ENCODE measurements around the gene TTYH2.
"Not testable (repeated sequence)": the region's sequence is repeated elsewhere in the genome, so short reads cannot be mapped to it uniquely, and the experiment has no call there.

TTYH2 gene

GRCh38 chr17:74183411-74183810 is 30.0 kb upstream of the TTYH2 start:
- TF ChIP-seq CTCF (IDR thresholded peaks at IDR 0.05; ENCODE audit: low read depth, low read length), result no peak
- no peak overlapping the region for H3K4me3 ChIP-seq (ENCODE audit: low read depth, low read length)
- in situ Hi-C loops (cut with HindIII; ENCODE audit: low sequenced_read_pairs), result no loop called here
- DNase-seq (ENCODE audit: low read depth, low spot score), result no peak

GRCh38 chr17:74185571-74186185 is 27.7 kb upstream of the TTYH2 start:
- no peak for DNase-seq (ENCODE audit: low read depth, low spot score)
- H3K4me3 ChIP-seq (ENCODE audit: low read depth, low read length), result no peak overlapping the region
- TF ChIP-seq CTCF (IDR thresholded peaks at IDR 0.05; ENCODE audit: low read depth, low read length), result no peak
- in situ Hi-C loops (cut with HindIII; ENCODE audit: low sequenced_read_pairs), result no loop called here

GRCh38 chr17:74186498-74186897 is 26.9 kb upstream of the TTYH2 start:
- H3K4me3 ChIP-seq (ENCODE audit: low read depth, low read length), result no peak overlapping the region
- in situ Hi-C loops (cut with HindIII; ENCODE audit: low sequenced_read_pairs), result no loop called here
- TF ChIP-seq CTCF (IDR thresholded peaks at IDR 0.05; ENCODE audit: low read depth, low read length), result no peak
- DNase-seq (ENCODE audit: low read depth, low spot score), result no peak

- no peak for TF ChIP-seq CTCF (IDR thresholded peaks at IDR 0.05; ENCODE audit: low read depth, low read length)
- in situ Hi-C loops (cut with HindIII; ENCODE audit: low sequenced_read_pairs), result no loop called here
- no peak for DNase-seq (ENCODE audit: low read depth, low spot score)
- H3K4me3 ChIP-seq (ENCODE audit: low read depth, low read length), result no peak overlapping the region
These were observed 25.6 kb upstream of the TTYH2 start for GRCh38 chr17:74187761-74188160.

GRCh38 chr17:74188687-74189086 is 24.7 kb upstream of the TTYH2 start:
- H3K4me3 ChIP-seq (ENCODE audit: low read depth, low read length); DNase-seq (ENCODE audit: low read depth, low spot score); in situ Hi-C loops (cut with HindIII; ENCODE audit: low sequenced_read_pairs): not testable (repeated sequence)

GRCh38 chr17:74190154-74190553 is 23.2 kb upstream of the TTYH2 start:
- DNase-seq (ENCODE audit: low read depth, low spot score), result peak; percentile 51
- no peak overlapping the region for H3K4me3 ChIP-seq (ENCODE audit: low read depth, low read length)
- no peak for TF ChIP-seq CTCF (IDR thresholded peaks at IDR 0.05; ENCODE audit: low read depth, low read length)
- in situ Hi-C loops (cut with HindIII; ENCODE audit: low sequenced_read_pairs), result no loop called here

- no peak overlapping the region for H3K4me3 ChIP-seq (ENCODE audit: low read depth, low read length)
- in situ Hi-C loops (cut with HindIII; ENCODE audit: low sequenced_read_pairs), result no loop called here
- no peak for DNase-seq (ENCODE audit: low read depth, low spot score)
- TF ChIP-seq CTCF (IDR thresholded peaks at IDR 0.05; ENCODE audit: low read depth, low read length), result no peak
These were observed 22.5 kb upstream of the TTYH2 start for GRCh38 chr17:74190807-74191406.

Data from astrocyte of the spinal cord (primary cell).